Measurements from ENCODE around the gene MRTFA. TPM values are rescaled to one million over a fixed set of nuclear protein-coding genes. Genes with fewer than 3 reads are reported as not detected.

MRTFA gene
- total and polyA plus RNA-seq, 8 donors, result 11.1 to 706 (median 61.2) TPM

GRCh38 chr22:40472579-40472978, 163.9 kb downstream of the MRTFA start:
- WGBS, 5 donors, result 84 to 93% (median 91%) methylated on average over 1 of the region's 1 CpG
- Histone ChIP-seq H3K27ac (no peak overlapping the region), H3K27me3 (no peaks in the 10 kb centered on the region), H3K9me3 (no peaks in the 10 kb centered on the region), H3K36me3 (peaks cover 0 to 6% (median 0%) of the 10 kb centered on the region in 4 donors), H3K4me3 (no peak overlapping the region), H3K4me1 (peaks cover 0 to 22% (median 11%) of the 10 kb centered on the region in 4 donors)
- TF ChIP-seq CTCF (IDR thresholded peaks at IDR 0.05) (no peak), POLR2A (IDR thresholded peaks at IDR 0.05) (no peak), EP300 (IDR thresholded peaks at IDR 0.05) (no peak)
- no peak for DNase-seq
- intact Hi-C loops (cut with DNase I; ENCODE audit: low total_unique reads), result no loop called here

- Histone ChIP-seq H3K27ac (no peak overlapping the region), H3K9me3 (no peaks in the 10 kb centered on the region), H3K4me3 (no peak overlapping the region), H3K36me3 (peaks cover 0 to 6% (median 0%) of the 10 kb centered on the region in 4 donors), H3K27me3 (no peaks in the 10 kb centered on the region), H3K4me1 (peaks cover 0 to 20% (median 8%) of the 10 kb centered on the region in 4 donors)
- TF ChIP-seq EP300 (IDR thresholded peaks at IDR 0.05), result no peak
- DNase-seq, result no peak
- 90 to 98% (median 97%) methylated on average over 2 of the region's 2 CpGs for WGBS, 5 donors
- intact Hi-C loops (cut with DNase I; ENCODE audit: low total_unique reads), result no loop called here
These were observed 164.5 kb downstream of the MRTFA start for GRCh38 chr22:40472051-40472450.

- Histone ChIP-seq H3K36me3 (no peaks in the 10 kb centered on the region), H3K9me3 (no peaks in the 10 kb centered on the region), H3K27ac (no peak overlapping the region), H3K4me3 (no peak overlapping the region), H3K4me1 (peaks cover 0 to 21% (median 6%) of the 10 kb centered on the region in 4 donors), H3K27me3 (no peaks in the 10 kb centered on the region)
- intact Hi-C loops (cut with DNase I; ENCODE audit: low total_unique reads), result no loop called here
- WGBS, 5 donors, result 94 to 98% (median 97%) methylated on average over 5 of the region's 5 CpGs
- no peak for DNase-seq
- no peak for TF ChIP-seq POLR2A (IDR thresholded peaks at IDR 0.05)
- TF ChIP-seq EP300 (IDR thresholded peaks at IDR 0.05), result no peak
- TF ChIP-seq POLR2AphosphoS5 (IDR thresholded peaks at IDR 0.05), result no peak
- no peak for TF ChIP-seq CTCF (IDR thresholded peaks at IDR 0.05)
These were observed 167.3 kb downstream of the MRTFA start for GRCh38 chr22:40469181-40469580.

GRCh38 chr22:40468616-40469015, 167.9 kb downstream of the MRTFA start:
- DNase-seq, result no peak

More at GRCh38 chr22:40468616-40469015, 167.9 kb downstream of the MRTFA start:
- no peak overlapping the region for H3K27ac ChIP-seq
- no peaks in the 10 kb centered on the region for H3K36me3 ChIP-seq
- H3K27me3 ChIP-seq, result no peaks in the 10 kb centered on the region
- intact Hi-C loops (cut with DNase I; ENCODE audit: low total_unique reads), result no loop called here
- peaks cover 0 to 21% (median 9%) of the 10 kb centered on the region in 4 donors for H3K4me1 ChIP-seq
- no peak overlapping the region for H3K4me3 ChIP-seq
- H3K9me3 ChIP-seq, result no peaks in the 10 kb centered on the region
- no peak for TF ChIP-seq POLR2A (IDR thresholded peaks at IDR 0.05)
- TF ChIP-seq POLR2AphosphoS5 (IDR thresholded peaks at IDR 0.05), result no peak
- no peak for TF ChIP-seq CTCF (IDR thresholded peaks at IDR 0.05)
